ENCODE results near the gene SOWAHB.

GRCh38 chr4:76886214-76886613 lies 11.7 kb downstream of the SOWAHB start:
- TF ChIP-seq POLR2A (IDR thresholded peaks at IDR 0.05) (no peak), EP300 (IDR thresholded peaks at IDR 0.05) (no peak)
- TF ChIP-seq, protein P1, sequence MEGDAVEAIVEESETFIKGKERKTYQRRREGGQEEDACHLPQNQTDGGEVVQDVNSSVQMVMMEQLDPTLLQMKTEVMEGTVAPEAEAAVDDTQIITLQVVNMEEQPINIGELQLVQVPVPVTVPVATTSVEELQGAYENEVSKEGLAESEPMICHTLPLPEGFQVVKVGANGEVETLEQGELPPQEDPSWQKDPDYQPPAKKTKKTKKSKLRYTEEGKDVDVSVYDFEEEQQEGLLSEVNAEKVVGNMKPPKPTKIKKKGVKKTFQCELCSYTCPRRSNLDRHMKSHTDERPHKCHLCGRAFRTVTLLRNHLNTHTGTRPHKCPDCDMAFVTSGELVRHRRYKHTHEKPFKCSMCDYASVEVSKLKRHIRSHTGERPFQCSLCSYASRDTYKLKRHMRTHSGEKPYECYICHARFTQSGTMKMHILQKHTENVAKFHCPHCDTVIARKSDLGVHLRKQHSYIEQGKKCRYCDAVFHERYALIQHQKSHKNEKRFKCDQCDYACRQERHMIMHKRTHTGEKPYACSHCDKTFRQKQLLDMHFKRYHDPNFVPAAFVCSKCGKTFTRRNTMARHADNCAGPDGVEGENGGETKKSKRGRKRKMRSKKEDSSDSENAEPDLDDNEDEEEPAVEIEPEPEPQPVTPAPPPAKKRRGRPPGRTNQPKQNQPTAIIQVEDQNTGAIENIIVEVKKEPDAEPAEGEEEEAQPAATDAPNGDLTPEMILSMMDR (IDR thresholded peaks at IDR 0.05), result no peak

Measured in upper lobe of left lung (tissue), 4 donors.